HG03045 (cell line): ENCODE measurements around the gene PRKX.
"Not testable (repeated sequence)": the region's sequence is repeated elsewhere in the genome, so short reads cannot be mapped to it uniquely, and the experiment has no call there.

ENCODE experiments used
- ATAC-seq: cut with Tn5 transposase; IDR thresholded peaks from one replicate; pipeline ENCODE4 v1.9.1; 2021; ENCODE audit warnings: mild to moderate bottlenecking, moderate library complexity; ENCODE audit not compliant: unreplicated experiment

PRKX gene

GRCh38 chrX:3585719-3586118 is 127.7 kb downstream of the PRKX start:
- ATAC-seq = no peak

- ATAC-seq = no peak
These were observed 128.9 kb downstream of the PRKX start for GRCh38 chrX:3584415-3584996.

- ATAC-seq = no peak
These were observed 131.0 kb downstream of the PRKX start for GRCh38 chrX:3582451-3582850.

GRCh38 chrX:3581609-3582108 is 131.8 kb downstream of the PRKX start:
- no peak for ATAC-seq

GRCh38 chrX:3577551-3577950 is 135.9 kb downstream of the PRKX start:
- ATAC-seq = no peak

- no peak for ATAC-seq
These were observed 136.5 kb downstream of the PRKX start for GRCh38 chrX:3576886-3577501.

GRCh38 chrX:3567686-3568085 is 145.8 kb downstream of the PRKX start:
- no peak for ATAC-seq

GRCh38 chrX:3563451-3563850 is 150.0 kb downstream of the PRKX start:
- no peak for ATAC-seq

- not testable (repeated sequence) for ATAC-seq
These were observed 153.4 kb downstream of the PRKX start for GRCh38 chrX:3560010-3560409.
